HG03139 (cell line): ENCODE results near the gene LKAAEAR1.

Experiments
- ATAC-seq: cut with Tn5 transposase; IDR thresholded peaks from one replicate; pipeline ENCODE4 v1.9.1; 2021; ENCODE audit not compliant: unreplicated experiment

LKAAEAR1 gene

DNA sequence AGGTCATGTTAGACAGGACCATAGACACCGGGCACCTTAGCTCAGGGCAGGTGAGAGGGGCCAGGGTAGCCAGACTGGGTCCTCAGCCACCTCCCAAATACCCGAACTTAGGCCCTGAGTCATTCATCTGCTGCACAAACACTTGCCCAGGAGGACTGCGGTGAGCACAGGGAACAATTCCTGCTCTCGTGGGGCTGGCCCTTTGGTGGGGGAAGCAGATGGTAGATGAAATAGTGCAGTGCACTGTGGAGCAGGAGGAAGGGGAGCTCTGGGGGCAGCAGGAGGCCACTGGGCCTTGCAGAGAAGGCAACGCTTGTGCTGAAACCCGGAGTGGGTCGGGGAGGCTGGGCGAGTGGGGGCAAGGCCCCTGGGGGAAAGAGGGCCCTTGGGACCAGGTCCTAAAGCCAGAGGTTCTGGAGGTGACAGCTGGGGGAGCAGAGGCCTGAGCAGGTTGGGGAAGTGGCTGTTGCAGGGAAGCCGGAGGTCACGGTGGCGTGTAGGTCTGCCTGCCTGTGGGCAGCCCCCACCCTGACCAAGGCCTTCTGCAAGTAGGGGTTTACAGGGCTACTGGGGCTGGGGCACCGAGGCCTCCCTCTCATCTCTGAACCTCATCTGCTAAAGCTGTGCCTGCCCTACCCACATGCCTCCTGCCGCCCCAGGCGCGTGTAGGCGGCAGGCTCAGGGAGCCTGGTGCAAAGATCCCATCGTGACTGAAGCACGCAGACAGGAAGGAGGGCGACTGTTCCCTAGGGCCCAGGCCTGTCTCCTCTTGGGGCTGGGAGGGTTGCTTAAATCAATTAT, 27.8 kb upstream of the LKAAEAR1 start:
- no peak for ATAC-seq

DNA sequence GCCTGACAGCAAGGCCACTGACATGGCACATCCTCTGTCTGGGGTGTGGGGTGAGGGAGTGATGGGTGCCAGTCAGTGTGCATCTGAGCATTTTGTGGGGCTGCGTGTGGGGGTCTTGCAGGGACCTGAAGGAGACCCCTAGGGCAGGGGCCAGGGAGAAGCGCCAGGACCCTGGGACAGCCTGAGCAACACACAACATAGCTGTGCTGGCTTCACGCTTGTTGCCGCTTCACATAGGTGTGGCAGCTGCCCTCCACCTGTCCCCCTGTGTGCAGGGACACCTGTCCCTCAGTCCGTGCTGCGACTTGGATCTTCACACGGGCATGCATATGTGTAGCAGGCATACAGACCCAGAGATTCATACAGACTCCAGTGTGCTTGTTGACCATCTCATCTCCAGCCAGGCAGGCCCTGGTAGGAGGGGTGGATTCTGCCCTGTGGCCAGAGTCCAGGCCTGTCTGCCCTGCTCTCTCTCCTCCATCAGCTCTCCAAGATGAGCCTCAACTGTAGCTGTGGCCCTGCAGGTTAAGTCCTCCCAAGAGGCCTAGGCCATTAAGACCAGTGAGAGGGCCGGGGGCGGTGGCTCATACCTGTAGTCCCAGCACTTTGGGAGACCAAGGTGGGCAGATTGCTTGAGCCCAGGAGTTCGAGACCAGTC, 26.3 kb upstream of the LKAAEAR1 start:
- ATAC-seq: no peak

DNA sequence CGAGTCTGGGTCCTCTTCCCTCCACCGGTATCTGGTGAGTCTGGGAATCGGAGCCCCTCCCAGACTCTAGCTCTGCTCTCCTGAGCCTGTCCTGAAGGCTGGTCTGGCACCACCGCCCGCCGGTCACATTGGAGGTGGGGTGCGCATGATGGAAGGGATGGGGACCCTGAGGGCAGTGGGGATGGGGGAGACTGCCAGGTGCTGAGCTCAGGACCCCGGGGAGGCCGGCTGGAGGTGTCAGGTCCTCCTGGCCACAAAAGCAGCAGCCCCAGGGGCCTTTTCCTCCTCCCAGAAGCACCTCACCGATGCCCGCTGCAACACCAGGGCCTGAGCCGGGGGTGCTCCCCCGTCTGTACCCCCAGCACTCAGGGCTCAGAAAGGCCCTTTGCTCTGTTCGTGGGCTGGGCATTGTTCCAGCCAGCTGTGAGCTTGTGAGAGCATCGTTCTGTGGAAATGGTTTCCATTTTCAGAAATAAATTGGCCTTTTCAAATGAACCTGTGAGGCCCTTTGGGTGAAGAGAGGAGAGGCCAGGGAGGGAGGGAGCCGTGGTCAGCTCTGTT, 25.7 kb upstream of the LKAAEAR1 start:
- ATAC-seq: no peak

DNA sequence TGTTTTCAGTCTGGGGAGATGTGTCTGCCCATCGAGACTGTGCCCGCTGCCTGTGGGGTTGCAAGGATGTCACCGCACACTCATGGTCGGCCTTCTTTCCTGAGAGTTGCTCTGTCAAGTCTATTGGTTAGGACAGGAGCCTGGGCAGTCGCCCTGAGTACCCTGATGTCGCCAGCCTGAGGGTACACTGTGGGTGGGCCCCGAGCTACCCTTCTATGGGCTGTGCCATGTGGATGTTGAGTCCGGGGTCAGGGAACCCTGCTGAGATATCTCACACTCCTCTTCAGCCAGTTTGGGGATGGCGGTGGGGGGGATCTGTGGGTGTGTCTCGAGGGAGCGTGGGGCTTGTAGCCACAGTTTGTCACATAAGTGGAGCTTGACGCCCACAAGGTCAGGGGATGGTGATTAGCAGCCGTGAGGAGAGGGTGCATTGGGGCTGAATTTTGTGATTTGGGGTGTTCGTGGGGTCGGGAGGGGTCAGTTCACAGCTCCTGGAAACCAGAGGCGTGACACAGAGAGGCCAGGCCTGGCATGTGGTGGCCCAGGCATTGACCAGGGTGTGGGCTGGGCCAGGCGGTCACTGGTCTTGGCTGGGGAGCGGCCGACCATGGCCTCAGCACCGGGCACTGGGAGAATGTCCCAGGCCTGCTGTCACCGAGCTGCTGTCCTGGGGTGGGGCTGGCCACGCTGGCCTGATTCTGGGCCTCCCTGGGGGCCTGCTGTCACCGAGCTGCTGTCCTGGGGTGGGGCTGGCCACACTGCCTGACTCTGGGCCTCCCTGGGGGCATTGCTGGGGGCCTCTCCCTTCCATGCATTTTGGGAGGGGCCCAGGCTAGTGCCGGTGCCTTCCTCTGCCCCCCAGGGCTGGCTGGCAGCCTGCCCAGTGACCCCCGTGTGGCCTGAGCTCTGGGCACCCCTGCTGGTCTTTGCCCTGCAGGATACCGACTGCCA, 24.8 kb upstream of the LKAAEAR1 start:
- ATAC-seq: no peak

DNA sequence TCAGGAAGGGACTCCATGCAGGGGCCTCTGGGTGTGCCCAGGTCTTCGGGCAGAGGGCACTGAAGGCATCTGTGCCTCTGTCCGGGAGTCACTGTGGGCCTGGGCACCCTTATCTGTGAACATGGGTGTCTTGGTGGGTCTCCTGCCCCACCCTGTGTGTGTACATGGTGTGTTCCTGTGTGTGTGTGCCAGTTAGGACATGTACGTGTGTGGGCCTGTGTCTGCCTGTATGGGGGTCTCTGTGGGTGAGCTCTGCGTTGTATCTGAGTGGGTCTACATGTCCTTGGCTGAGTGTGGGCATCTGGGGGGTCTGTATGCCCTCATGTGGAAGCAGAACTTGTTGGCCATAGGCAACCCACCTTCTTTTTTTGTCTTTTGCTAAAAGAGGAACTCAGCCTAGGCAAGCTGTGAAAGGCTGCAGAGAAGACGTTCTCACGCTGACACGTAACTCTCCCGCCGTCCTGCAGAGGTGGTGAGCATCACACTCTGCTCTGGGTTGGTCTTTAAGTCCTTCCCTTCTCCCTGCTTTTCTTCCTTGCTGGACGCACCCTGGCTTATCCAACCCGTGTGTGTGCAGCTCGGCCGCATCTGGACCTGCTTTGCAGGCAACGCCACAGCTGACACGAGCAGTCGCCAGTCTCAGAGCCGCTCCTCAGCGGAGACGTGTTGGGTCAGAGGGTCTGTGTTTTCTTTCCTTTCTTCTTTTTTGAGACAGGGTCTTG, 23.7 kb upstream of the LKAAEAR1 start:
- no peak for ATAC-seq

DNA sequence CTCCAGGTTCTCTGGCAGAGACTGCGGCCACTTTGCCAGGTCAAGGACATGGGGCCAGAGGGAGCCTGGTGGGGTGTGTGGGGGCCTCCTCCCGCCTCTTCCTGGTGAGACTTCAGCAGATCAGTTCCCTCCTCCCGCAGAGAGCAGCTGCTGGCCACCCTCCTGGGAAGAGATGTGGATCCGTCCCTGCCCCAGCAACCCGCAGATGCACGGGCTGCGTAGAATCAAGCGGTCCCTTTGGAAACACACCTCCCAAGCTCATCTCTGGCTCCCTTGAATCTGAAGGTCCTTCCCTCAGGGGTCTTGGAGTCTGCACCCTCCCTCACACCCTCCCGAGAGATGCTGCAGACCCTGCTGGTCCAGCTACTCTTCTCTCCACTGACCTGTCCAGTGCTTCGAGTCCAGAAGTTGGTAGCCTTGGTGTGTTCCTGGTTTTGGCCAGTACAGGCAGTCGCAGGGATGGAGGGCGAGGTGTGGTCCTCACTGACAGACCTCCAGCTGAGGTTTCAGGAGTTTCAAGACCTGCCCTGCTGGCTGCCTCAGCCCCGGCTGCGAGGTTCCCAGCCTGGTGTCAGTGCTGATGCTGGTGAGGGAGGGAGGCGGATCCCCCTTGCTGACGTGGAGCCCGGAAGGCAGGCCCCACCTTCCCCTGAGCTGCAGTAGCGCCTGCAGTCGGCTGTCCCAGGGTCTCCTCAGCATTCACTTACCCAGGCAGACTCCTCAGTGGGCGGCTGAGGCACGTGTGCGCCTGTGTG, 23.0 kb upstream of the LKAAEAR1 start, which contains the start of gene NPBWR2:
Gene NPBWR2 (minus strand): TSS at position 585 of the 755 bp plus-strand sequence. CDS start 734 bp downstream, outside the sequence.
- ATAC-seq: no peak

DNA sequence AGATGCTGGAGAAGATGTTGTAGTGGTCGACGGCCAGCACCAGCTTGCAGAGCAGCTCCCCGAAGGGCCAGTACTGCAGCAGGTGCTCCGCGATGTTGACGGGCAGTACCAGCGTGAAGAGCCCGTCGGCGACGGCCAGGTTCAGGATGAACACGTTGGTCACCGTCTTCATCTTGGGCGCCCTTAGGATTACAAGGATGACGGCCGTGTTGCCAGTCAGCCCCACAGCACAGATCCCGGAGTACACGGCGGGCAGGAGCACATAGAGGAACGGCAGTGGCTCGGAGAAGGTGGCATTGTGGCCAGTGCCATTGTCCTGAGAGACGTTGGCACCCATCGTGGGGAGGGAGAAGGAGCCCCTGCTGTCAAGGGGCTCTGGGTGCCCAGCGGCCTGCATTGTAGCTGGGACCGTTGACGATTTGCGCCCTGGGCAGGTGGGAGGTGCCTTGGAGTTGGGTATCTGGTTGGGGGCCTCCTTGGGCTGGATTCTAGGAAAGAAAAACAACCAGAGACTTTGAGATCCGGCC, 22.3 kb upstream of the LKAAEAR1 start:
- no peak for ATAC-seq

DNA sequence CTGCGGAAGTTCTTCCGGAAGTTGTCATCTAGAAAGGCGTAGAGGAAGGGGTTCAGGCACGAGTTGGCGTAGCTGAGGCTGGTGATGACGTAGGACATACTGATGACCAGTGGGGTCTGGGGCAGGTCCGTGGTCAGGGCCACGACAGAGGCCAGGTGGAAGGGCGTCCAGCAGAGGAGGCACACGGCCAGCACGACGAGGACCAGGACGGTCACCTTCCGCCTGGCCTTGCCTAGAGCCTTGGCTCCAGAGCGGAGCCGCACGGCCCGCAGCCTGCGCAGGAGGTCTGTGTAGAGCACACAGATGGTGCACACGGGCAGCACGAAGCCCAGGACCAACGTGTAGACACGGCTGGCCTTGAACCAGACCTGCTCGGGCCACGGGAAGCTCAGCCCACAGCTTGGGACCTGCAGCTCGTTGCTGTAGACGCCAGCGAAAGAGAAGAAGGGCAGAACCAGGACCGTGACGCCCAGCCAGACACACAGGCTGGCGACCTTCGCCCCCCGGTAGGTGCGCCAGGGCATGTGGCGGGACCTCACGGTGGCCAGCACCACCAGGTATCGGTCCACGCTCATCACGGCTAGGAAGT, 21.7 kb upstream of the LKAAEAR1 start:
- no peak for ATAC-seq

DNA sequence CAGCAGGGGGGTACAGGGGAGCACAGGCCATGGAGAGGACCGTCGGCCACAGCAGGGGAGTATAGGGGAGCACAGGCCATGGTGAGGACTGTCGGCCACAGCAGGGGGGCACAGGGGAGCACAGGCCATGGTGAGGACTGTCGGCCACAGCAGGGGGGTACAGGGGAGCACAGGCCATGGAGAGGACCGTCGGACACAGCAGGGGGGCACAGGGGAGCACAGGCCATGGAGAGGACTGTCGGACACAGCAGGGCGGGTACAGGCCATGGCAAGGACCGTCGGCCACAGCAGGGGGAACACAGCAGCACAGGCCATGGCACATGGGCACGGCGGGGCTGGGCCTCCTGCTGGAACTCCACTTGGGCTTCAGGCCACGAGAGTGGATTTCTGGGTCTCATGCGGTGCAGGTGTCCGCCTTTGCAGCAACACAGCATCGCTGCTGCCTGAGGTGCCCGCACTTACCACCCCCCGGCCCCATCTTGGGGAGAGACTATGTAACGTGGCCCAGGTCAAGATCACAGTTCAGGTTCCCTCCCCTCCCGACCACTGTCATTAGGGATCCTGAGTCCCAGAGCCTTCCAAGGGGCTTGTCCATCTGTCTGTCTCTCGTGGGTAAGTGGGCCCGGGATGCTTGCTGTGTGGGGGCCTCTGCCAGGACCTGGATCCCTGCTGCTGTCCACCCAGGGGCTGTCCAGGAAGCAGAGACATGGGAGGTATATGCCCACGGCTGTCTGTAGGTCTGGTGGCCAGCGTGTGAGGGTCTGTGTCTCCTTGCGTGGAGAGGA, 20.7 kb upstream of the LKAAEAR1 start:
- no peak for ATAC-seq

DNA sequence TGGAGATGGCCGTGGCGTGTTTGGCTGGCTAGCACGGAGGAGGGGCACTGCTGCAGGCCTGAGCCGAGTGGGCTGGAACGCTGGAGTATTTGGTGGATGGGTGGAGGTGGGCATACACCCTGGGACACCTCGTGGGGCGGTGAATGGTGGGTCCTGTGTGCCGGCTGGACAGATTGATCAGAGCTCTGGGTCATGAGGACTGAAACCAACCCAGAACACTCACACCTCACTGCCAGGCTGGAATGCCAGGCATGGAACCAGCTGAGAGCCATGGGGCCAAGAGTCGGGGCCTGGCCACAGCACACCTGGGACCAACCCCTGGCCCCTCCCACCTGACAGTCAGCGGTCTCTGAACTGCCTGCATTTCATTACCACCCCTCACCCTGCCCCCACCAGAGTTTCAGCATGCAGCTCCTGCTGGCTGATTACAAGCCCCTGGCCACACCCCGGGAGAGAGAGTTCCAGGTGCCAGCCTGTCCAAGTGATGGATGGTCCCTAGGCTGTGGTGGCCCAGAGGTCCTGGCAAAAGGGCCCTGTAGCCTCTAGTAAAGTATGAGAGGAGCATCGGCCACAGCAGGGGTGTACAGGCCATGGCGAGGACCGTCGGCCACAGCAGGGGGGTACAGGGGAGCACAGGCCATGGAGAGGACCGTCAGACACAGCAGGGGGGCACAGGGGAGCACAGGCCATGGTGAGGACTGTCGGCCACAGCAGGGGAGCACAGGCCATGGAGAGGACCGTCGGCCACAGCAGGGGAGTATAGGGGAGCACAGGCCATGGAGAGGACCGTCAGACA, 19.9 kb upstream of the LKAAEAR1 start:
- ATAC-seq: no peak

DNA sequence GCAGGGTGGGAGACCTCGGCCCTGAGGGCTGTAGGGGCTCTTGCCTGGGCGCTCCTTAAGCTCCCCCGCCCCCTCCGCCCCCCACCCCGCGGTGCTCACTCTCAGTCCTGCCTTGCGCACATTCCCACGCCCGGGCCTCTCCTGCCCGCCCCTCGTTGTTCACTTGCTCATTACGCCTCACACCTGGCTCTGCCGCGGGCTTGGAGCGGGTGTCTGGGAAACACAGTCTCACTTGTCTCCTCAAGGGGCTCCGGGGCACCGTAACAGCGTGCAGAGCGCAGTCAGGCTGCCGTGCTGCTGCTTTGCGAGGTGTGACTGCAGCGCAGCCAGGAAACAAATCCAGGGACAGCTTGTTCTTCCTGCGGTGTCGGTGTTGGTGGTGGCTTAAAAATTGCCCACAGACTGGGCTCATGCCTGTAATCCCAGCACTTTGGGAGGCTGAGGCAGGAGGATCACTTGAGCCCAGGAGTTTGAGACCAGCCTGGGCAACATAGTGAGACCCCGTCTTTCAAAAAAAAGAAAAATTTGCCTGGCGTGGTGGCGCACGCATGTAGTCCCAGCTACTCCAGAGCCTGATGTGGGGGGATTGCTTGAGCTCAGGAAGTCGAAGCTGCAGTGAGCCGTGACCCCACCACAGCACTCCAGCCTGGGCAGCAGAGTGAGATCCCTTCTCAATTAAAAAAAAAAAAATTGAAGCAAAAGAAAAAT, 18.6 kb upstream of the LKAAEAR1 start:
- ATAC-seq: no peak

DNA sequence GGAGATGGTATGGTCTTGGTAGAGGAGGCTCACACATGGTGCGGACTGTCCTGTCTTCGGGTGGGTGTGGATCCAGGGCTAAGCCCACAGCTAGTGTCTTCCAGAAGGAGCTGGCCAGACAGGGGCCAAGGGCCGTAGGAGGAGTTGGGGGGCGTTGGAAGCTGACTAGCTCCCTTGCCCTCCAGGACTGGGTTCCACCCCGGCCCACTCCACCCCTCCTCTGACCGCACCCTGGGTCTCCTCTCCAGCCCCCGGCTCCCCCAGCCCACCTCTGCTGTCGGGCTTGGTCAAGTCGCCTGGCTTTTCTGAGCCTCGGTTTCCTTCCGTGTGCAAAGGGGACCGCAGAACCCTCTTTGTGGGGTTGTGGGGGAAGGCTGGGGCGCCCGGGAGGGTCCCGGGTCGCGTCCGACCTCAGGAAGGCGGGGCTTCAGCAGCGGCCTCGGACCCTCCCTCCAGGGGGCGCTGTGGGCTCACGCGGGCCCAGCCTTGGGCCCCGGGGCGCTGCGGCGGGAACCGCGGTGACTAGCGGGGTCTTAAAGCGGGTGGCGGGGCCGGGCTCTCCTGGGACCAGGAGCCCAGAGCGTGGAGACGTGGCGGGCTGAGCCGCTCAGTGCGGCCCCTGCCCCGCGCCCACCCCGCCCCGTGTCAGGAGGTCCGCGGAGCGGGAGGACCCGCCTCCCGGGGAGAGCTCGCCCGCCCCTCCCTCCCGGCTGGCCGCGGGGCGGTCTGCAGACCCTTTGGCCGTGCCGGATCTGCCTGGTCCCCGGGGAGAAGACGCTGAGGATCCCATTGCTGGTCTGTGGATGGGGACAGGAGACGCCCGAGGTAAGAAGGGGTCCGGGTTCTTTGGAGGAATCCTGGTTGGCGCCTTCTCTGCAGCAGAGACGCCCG, 17.8 kb upstream of the LKAAEAR1 start:
- no peak for ATAC-seq

DNA sequence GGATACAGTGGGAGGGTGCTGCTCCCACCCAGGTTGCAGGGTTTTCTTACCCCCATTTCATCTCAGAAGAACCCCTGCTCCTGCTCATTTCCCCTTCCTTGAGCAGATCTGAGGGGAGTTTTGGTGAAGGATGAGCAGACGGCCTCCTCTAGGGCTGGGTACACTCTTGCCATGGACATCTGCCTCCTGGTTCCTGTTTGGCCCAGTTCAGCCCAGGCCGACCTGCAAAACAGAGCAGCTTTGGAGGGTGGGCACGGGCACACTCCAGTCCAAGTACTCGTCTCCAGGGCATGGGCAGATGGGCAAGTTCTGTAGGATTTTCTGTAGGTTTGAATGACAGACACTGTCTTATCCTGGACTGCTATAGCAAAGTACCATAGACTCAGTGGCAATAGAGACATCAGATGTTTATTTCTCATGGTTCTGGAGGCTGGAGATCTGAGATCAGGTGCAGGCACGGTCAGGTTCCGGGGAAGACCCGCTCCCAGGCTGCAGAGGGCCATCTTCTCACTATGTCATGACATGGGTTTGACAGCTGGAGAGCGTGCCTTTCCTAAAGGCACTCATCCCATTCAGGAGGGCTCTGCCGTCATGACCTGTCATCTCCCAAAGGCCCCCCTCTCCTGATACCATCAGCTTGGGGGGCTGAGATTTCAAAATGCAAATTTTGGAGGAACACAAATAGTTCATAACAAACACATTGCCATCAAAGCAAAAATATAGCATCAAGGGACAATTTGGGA, 16.9 kb upstream of the LKAAEAR1 start:
- no peak for ATAC-seq

DNA sequence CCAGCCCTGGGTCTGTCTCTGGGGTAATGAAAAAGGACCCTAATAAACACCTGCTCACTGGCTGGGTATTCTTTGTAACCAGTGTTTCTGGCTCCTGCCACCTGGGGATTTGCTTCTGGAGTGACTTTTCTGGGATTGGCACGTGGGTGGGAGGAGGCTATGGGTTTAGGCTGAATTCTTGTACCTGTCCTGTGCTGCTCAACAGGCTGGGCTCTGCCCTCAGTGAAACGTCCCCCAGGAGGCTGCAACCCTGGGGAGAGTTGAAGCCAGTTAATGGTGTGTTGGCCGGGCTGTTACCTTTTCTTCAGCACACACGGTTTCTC, 16.3 kb upstream of the LKAAEAR1 start:
- no peak for ATAC-seq

DNA sequence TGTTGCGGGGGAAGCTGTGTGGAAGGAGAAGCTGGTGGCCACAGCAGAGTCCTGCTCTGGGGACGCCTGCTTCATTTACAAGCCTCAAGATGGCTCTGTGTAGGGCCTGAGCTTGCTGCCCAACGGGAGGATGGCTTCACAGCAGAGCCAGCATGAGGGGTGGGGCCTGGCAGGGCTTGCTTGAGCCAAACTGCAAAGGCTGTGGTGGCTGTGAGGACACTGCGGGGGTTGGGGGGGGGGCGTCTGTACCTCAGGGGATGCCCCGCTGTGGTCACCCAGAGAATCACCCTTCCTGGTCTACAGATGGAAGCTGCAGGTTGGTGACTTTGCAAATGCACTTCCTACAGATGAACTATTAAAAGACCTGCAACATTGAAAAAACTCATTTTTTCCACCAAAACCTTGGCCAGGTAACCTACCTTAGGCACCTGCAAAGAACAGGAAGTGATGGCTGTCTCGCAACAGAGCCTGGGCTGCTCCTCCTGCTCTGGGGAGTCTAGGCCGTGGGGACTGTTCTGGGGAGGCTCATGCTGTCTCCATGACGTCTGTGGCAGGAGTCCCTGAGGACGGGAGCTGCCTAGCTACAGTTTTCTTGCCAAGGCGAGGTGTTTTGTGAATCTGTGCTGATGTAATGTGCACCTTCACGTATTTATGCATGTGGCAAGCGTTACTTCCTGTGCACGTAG, 15.8 kb upstream of the LKAAEAR1 start:
- ATAC-seq: no peak
